Endothelial cell of umbilical vein (primary cell): Measurements from ENCODE around the gene TRIM29. TPM values are rescaled to one million over a fixed set of nuclear protein-coding genes. Genes with fewer than 3 reads are reported as not detected.

ENCODE experiments used
- BruUV-seq: library from RNA; stranded (reverse); fragments of 400-500 nt; replicated peaks from 2 replicates; lab custom pipeline; 2021; lab: Mats Ljungman, UMichigan
- CTCF ChIA-PET: fragments of 300-600, 350-600 bp; sonication (Branson Sonifier 250); formaldehyde crosslinking; loops from one replicate; lab custom pipeline; 2021; ENCODE audit warnings: antibody characterized with exemption, inconsistent platforms; lab: Charles Lee
- POLR2A ChIA-PET: fragments of 300-600, 350-600 bp; sonication (Branson Sonifier 250); formaldehyde crosslinking; loops from one replicate; lab custom pipeline; 2021; ENCODE audit warnings: antibody characterized with exemption, inconsistent platforms; lab: Charles Lee
- DNase-seq: peaks from one replicate; pipeline ENCODE4 v3.0.0-alpha.2; 2011; ENCODE audit warnings: low read depth, low spot score
- FAIRE-seq: peaks from 2 replicates; lab custom pipeline; 2011; peaks lifted over from hg19 to GRCh38; lab: Jason Lieb, UNC
- H2AFZ ChIP-seq: 2 replicates; pipeline ENCODE4 v1.6.0; 2012; ENCODE audit warnings: low read depth, low read length, control low read depth, inconsistent platforms
- H3K27ac ChIP-seq: 2 replicates; pipeline ENCODE4 v1.5.1; 2011; ENCODE audit warnings: low read depth, mild to moderate bottlenecking, control low read depth, low read length, moderate library complexity; ENCODE audit not compliant: insufficient read depth
- H3K27me3 ChIP-seq, 2 experiments: 2 replicates each; pipeline versions ENCODE4 v1.6.0 to v1.6.1; 2011; ENCODE audit warnings: low read length in 2 of 2, mixed read lengths in 1 of 2; ENCODE audit not compliant: control insufficient read depth in 2 of 2, insufficient read depth in 2 of 2
- H3K36me3 ChIP-seq, 2 experiments: 2 replicates in 1 of 2; 3 replicates in 1 of 2; pipeline ENCODE4 v1.5.1; 2011; ENCODE audit warnings: low read length in 2 of 2, mild to moderate bottlenecking in 1 of 2, moderate library complexity in 1 of 2; ENCODE audit not compliant: control insufficient read depth in 2 of 2, insufficient read depth in 2 of 2; ENCODE audit errors: extremely low read depth in 1 of 2
- H3K4me1 ChIP-seq: 3 replicates; pipeline ENCODE4 v1.5.1; 2011; ENCODE audit warnings: mild to moderate bottlenecking, low read length; ENCODE audit not compliant: control insufficient read depth, insufficient read depth; ENCODE audit errors: extremely low read depth
- H3K4me2 ChIP-seq: 2 replicates; pipeline ENCODE4 v1.6.1; 2011; ENCODE audit warnings: low read length, control low read depth, mixed read lengths; ENCODE audit not compliant: insufficient read depth
- H3K4me3 ChIP-seq, 3 experiments: fragments of 200-600 bp in 1 of 3; sonication (generic), shearing (Covaris generic) in 1 of 3; replicated peaks in 1 of 3; 2 replicates each; pipeline ENCODE4 v1.5.1; 2011 to 2016; ENCODE audit warnings: control low read depth in 3 of 3, low read length in 3 of 3, mild to moderate bottlenecking in 2 of 3, inconsistent platforms in 1 of 3, low read depth in 1 of 3, moderate library complexity in 1 of 3; ENCODE audit not compliant: insufficient read depth in 1 of 3
- H3K79me2 ChIP-seq: 2 replicates; pipeline ENCODE4 v1.6.0; 2012; ENCODE audit warnings: low read length, inconsistent platforms; ENCODE audit not compliant: control insufficient read depth, insufficient read depth
- H3K9ac ChIP-seq: replicated peaks from 2 replicates; pipeline ENCODE3; 2011; ENCODE audit warnings: low read length, control low read depth; ENCODE audit not compliant: insufficient read depth; ENCODE audit errors: extremely low read depth
- H3K9me1 ChIP-seq: replicated peaks from 3 replicates; pipeline ENCODE4 v1.6.0; 2011; ENCODE audit warnings: mild to moderate bottlenecking, low read length; ENCODE audit not compliant: control insufficient read depth, insufficient read depth; ENCODE audit errors: extremely low read depth
- H3K9me3 ChIP-seq: replicated peaks from 2 replicates; pipeline ENCODE4 v1.5.1; 2012; ENCODE audit warnings: low read length, inconsistent platforms; ENCODE audit not compliant: control insufficient read depth, insufficient read depth
- H4K20me1 ChIP-seq: replicated peaks from 2 replicates; pipeline ENCODE3; 2011; ENCODE audit warnings: mild to moderate bottlenecking, low read length; ENCODE audit not compliant: control insufficient read depth, insufficient read depth; ENCODE audit errors: extremely low read depth
- EZH2 ChIP-seq: IDR thresholded peaks from 2 replicates; pipeline ENCODE4 v1.6.1; 2012; ENCODE audit warnings: borderline replicate concordance, low read depth, mild to moderate bottlenecking, moderate library complexity, low read length, inconsistent platforms; ENCODE audit not compliant: severe bottlenecking
- FOS ChIP-seq: IDR thresholded peaks from 2 replicates; pipeline ENCODE4 v1.6.1; 2011; ENCODE audit warnings: mild to moderate bottlenecking, low read length, moderate library complexity, borderline replicate concordance; ENCODE audit not compliant: insufficient read depth
- JUN ChIP-seq: IDR thresholded peaks from 2 replicates; pipeline ENCODE4 v1.6.1; 2011; ENCODE audit warnings: borderline replicate concordance, low read depth; ENCODE audit not compliant: insufficient read length, insufficient read depth
- POLR2AphosphoS5 ChIP-seq: IDR thresholded peaks from 2 replicates; pipeline ENCODE4 v1.6.1; 2012; ENCODE audit warnings: low read depth, mild to moderate bottlenecking, control low read depth, low read length, moderate library complexity; ENCODE audit not compliant: insufficient read depth
- dilution Hi-C: fragments of 300-500 bp; cut with MboI; formaldehyde crosslinking; loops from one replicate; pipeline ENCODE4 v1.15.0; 2019; ENCODE audit warnings: low sequenced_read_pairs; ENCODE audit not compliant: extremely low pct_ligation_motif_present
- intact Hi-C: fragments of 100-400 bp; cut with micrococcal nuclease; formaldehyde crosslinking; loops from one replicate; pipeline ENCODE4 v1.10.0; 2022
- polyA plus RNA-seq, 4 experiments: library from polyadenylated mRNA; depleted of rRNA in 3 of 4; stranded (reverse) in 3 of 4; unstranded in 1 of 4; fragments of >200 nt; gene quantifications; 2 replicates each; pipeline versions ENCODE4 v1.2.1 to v1.2.3, GENCODE V29; 2011 to 2012; ENCODE audit warnings: missing spikeins in 1 of 4
- total RNA-seq: library from RNA; stranded (reverse); gene quantifications from 2 replicates; pipeline ENCODE4 v1.2.3, GENCODE V29; 2021

TRIM29 gene
- total and polyA plus RNA-seq, 2 donors (not counting 3 experiments of a cell fraction or from before 2014, with no cell fraction given): not detected

- Histone ChIP-seq H3K9ac (no peak overlapping the region), H3K36me3 (no peaks in the 10 kb centered on the region), H2AFZ (no peak overlapping the region), H4K20me1 (no peaks in the 10 kb centered on the region), H3K4me2 (no peak overlapping the region), H3K27ac (no peak overlapping the region), H3K4me3 (no peak overlapping the region), H3K79me2 (no peaks in the 10 kb centered on the region), H3K27me3 (no peaks in the 10 kb centered on the region), H3K9me1 (no peaks in the 10 kb centered on the region), H3K4me1 (no peaks in the 10 kb centered on the region), H3K9me3 (no peaks in the 10 kb centered on the region)
- ChIA-PET CTCF (interaction anchor here (1.0 to 1.7 kb wide), 2 partner anchors 10 to 122 kb away, joined by 3 to 4 read pairs; no protein-coding TSS in a partner anchor), POLR2A (no interaction called here)
- intact Hi-C loops: no loop called here
- DNase-seq (no peak), FAIRE-seq (no peak)
- dilution Hi-C loops: no loop called here
- TF ChIP-seq JUN: no peak
- no peak for TF ChIP-seq FOS
- TF ChIP-seq EZH2: no peak
- BruUV-seq: no TSS peak
These were observed 70.3 kb downstream of the TRIM29 start for GRCh38 chr11:120067438-120068113.

- BruUV-seq: no TSS peak
- dilution Hi-C loops: no loop called here
- ChIA-PET POLR2A (no interaction called here), CTCF (interaction anchor here (1.7 kb wide), 1 partner anchor 9 kb away, joined by 4 read pairs; no protein-coding TSS in a partner anchor)
- H3K27me3 ChIP-seq: no peaks in the 10 kb centered on the region
- no peak overlapping the region for H3K27ac ChIP-seq
- no peaks in the 10 kb centered on the region for H3K4me1 ChIP-seq
- H2AFZ ChIP-seq: no peak overlapping the region
- H3K9ac ChIP-seq: no peak overlapping the region
- H4K20me1 ChIP-seq: no peaks in the 10 kb centered on the region
- H3K4me3 ChIP-seq: no peak overlapping the region
- FAIRE-seq: no peak
- no peaks in the 10 kb centered on the region for H3K79me2 ChIP-seq
- H3K4me2 ChIP-seq: no peak overlapping the region
- no peak for TF ChIP-seq POLR2AphosphoS5
- intact Hi-C loops: no loop called here
- H3K9me1 ChIP-seq: no peaks in the 10 kb centered on the region
- no peaks in the 10 kb centered on the region for H3K9me3 ChIP-seq
- no peaks in the 10 kb centered on the region for H3K36me3 ChIP-seq
- no peak for DNase-seq
These were observed 71.0 kb downstream of the TRIM29 start for GRCh38 chr11:120066738-120067437.
